PC-9 (cell line): ENCODE results near the gene WDR7.

Source experiments
- CTCF ChIP-seq: fragments of 200-600 bp; sonication (generic); conservative IDR thresholded peaks from 2 replicates; pipeline ENCODE4 v1.6.1; 2017; ENCODE audit warnings: mixed run types, antibody characterized with exemption, mild to moderate bottlenecking, moderate library complexity
- EZH2 ChIP-seq: fragments of 200-600 bp; sonication (generic); IDR thresholded peaks from 2 replicates; pipeline ENCODE4 v1.8.0; 2017; ENCODE audit warnings: antibody characterized with exemption, low read depth

GRCh38 chr18:56997200-56997599 lies 346.0 kb downstream of the WDR7 start:
- TF ChIP-seq CTCF: no peak
- no peak for TF ChIP-seq EZH2
